T-helper 9 cell (primary cell): ENCODE data around the gene ETFA.

Source experiments
- DNase-seq: peaks from one replicate; pipeline ENCODE4 v3.0.0-alpha.2; 2020

Gene ETFA

DNA sequence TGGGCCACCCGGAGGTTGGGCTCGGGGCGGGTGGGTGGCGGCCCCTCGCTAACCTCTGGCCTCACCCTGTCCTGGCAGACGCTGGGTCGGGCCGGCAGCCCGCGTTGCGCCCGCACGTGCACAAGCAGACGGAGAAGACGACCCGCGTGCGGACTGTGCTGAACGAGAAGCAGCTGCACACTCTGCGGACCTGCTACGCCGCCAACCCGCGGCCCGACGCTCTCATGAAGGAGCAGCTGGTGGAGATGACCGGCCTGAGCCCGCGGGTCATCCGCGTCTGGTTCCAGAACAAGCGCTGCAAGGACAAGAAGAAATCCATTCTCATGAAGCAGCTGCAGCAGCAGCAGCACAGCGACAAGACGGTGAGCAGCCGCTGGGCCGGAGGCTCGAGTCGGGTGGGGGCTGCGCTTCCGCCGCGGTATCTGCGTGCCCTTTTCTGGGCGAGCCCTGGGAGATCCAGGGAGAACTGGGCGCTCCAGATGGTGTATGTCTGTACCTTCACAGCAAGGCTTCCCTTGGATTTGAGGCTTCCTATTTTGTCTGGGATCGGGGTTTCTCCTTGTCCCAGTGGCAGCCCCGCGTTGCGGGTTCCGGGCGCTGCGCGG lies 29.0 kb upstream of the ETFA start:
- no peak for DNase-seq

DNA sequence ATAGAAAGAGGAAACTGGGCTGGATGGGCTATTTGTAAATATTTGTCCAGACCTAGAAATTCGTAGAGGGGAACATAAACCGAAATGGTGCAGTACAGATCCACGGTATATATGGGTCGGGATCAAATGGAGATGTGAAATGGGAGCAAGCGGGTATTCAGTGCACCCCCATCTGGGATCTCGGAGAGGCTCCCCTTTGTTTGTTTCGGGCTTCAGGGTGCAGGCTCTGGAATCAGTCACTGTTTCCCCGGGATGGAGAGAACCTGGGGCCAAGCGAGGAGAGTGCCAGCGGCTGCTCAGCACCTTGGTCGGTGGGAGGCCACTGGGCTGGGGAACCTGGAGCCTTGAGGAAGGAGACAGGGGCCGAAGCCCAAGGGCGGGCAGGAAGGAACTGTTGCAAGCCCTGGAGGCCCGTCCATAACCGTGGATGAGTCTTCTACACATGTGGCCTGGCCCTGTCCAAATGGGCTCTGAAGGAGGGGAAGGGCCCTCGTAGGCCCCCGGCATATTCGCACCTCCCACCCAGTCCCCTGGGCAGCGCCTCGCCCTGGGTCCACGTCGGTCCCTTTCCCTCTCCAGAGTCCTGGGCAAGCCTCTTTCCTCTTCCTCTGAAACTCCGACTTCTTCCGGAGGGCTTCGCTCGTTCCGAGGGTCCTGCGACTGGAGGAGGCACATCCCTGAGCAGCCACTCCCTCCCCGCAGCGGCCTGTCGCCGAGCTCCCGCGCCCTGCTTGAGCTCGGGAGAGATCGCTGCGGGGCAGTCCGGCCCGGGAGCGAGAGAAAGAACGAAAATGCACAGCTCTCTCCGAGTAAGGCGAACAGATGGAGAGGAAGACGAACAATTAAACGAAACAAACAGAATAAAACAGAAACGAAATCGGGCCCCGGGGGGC lies 28.3 kb upstream of the ETFA start:
- no peak for DNase-seq

DNA sequence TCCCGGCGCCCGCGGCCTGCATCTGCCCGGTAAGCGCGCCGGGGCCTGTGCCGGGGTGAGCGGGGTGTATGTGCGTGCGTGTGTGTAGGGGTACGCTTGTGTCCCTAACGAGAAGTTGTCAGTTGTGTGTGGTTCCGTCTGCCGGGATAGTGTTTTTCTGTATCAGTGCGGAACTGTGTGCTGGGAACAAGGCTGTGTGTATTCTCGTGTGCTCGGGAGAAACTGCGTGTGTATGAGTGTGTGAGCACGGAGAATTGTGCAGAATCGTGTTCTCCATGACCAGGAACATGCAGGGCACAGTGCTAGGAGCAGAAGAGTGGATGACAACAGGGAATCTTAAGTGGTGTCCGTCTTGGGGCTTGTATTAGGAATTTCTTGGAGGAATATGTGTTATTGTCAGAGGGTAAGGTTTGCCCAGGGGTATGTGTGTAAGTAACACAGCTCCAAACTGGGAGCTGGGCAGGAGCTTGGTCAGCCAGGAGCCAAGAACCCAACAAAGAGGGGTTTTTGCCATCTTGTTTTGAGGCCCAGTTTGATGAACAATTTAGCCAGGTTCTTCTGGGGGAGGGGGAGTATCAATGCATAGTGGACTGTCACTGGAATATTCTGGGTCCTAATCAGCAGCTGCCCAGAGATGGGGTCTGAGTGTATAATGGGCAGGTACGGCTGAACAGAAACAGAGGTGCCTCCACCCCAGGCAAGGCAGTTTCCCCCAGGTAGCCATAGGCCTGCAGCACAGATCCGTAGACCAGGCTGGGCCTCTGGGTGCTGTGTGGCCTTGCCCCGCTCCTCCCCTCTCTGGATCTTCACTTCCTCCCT lies 27.4 kb upstream of the ETFA start:
- DNase-seq = no peak

DNA sequence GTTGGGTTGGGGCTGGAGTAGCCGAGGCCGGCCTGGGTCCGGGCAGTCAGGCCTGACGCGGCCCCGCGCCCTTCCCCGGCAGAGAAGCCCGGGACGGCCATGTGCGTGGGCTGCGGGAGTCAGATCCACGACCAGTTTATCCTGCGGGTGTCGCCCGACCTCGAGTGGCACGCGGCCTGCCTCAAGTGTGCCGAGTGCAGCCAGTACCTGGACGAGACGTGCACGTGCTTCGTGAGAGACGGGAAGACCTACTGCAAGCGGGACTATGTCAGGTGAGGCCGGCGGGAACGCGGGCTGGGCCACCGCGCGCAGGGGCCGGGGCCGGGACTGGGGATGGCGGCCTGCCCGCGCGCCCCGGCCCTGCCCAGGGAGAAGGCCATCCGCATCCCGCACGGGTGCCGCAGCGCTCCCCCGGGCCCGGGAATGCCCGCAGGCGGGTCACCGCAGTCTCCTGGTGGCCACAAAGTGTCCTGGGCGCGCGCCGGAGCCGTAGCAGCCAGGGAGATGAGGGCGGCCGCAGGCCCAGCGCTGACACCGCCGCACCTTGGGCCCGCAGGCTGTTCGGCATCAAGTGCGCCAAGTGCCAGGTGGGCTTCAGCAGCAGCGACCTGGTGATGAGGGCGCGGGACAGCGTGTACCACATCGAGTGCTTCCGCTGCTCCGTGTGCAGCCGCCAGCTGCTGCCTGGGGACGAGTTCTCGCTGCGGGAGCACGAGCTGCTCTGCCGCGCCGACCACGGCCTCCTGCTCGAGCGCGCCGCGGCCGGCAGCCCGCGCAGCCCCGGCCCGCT lies 26.6 kb upstream of the ETFA start:
- no peak for DNase-seq

DNA sequence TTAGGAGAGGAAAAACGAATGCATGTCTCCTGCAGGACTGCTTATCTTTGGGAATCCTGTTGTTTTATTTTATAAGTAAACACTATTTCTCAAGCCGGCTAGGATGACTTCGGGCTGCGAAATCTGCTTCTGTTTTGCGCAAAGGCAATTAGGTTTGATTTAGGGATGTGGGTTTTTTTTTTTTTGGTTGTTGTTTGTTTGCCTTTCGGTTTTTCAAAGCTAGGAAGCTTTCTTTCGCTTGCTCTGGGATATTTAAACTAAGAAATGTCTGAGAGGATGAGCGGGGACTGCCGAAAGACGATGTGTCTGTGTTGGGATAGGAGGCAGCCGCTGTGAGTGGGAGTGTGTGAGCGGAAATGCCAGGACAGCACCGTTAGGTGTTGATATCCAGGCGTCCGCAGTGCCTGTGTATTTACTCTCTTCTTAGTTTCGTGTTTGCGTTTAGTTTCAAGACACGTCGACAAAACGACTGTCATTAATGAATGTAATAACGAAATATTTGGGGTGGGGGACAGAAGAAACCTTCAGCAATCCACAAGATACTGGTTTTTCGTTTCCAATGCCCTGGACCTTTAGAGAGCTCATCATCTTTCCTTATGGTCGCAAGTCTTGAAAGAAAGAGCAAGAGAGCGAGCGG lies 25.9 kb upstream of the ETFA start:
- DNase-seq = no peak

DNA sequence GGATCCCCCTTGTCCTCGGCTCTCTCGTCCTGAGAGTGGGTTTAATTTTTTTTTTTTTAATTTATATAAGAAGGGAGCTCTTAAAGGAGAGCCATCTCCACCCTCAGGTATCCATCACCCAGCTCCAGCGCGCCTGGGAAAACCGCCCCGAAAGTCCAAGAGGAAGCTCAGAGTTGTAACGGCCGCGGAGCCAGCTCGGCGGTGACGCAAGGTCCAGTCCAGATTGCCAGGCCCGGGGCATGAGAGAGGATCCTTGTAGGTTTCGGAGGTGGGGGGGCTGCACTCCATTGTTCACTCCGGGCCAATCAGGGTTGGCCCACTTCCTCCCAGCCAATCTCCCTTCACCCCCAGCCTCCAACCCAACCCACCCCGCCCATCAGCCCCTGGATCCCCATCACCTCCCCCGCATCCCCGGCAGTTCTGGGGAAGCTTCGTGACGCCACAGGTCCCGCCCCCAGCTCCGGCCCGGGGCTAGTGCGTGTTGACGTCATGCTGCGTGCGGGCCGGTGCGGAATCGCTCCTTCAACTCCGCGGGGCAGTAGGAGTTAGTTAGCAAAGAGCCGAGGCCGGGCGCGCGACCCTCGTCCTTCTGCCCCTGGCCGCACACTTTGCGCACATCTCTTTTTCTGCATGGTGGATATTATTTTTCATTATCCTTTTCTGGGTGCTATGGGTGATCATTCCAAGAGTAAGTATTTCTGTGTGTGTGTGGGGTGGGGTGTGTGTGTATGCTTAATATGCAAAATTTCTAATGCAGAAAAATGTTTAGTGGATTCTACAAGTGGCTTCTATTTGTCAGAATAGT lies 25.2 kb upstream of the ETFA start, which contains the start of gene ISL2:
TSS of gene ISL2 (plus strand) at position 520 of the 805 bp plus-strand sequence. CDS start at position 631, 111 bp downstream.
- DNase-seq = no peak

DNA sequence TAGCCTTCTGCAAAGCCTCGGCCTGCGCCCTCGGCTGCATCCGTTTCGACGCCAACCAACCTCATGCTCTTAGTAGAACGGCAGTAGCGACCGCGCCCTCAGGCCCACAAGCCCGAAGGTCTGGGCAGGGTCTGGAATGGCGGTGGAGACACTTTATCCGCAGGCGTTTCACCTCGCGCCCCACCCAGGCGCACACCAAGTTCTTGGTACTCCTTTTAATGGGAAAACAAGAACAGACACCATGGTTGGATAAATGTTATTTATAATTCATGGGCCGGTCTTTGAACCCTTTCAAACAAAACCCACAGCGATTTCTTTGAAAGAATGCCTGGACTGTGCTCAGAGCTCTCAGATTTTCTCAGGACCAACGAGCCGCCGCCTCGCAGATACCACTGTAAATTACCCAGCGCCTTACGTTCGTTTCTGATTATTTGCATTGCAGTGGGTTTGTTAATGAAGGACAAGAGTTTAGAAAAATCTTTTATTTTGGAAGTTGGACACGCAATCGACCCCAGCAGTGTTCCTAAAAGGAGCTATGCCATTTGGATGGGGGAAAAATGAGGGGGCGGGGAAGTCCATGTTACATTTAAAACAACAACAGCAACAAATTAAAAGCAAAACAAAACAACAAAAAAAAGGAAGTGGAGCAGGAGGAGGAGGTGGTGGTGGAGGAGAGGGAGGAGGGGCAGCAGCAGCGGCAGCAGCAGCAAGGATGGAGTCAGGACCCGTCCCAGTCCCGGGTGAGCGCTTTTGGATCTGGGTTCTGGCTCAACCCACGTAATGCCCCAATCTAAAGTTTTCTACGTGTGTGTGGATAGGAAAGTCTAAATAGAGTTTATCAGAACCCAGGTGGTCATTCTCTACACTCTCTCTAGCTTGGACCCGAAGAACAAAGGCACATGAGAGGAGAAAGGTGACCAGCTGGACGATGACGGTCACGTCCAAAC lies 24.3 kb upstream of the ETFA start:
- no peak for DNase-seq

DNA sequence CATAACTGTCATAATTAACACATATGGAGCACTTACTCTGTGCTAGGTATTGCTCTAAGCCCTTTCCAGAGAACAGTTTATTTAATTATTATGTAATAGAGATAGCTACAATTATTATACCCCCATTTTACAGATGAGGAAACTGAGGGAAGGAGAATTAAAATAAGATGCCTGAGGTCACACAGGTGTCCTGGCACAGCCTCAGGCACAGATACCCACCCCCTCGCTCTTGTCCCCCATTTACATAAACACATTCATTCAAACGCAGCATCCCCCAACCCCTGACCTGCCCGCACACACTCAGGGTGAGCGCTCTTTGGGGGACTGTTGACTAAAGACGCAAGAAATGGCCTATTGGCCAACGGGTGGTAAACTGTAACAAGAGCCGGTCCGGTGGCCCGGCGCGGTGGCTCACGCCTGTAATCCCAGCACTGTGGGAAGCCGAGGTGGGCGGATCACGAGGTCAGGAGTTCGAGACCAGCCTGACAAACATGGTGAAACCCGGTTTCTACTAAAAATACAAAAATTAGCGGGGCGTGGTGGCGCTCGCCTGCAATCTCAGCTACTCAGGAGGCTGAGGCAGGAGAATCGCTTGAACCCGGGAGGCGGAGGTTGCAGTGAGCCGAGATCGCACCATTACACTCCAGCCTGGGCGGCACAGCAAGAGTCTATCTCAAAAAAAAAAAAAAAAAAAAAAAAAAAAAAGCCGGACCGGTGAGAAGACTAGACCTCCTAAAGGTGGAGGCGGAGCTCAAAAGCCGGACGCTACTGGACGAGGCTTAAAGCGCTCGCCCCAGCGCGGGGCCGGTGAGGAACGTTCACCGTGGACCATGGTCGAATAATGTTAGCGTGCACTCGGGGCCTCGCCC lies 23.4 kb upstream of the ETFA start:
- DNase-seq = no peak

DNA sequence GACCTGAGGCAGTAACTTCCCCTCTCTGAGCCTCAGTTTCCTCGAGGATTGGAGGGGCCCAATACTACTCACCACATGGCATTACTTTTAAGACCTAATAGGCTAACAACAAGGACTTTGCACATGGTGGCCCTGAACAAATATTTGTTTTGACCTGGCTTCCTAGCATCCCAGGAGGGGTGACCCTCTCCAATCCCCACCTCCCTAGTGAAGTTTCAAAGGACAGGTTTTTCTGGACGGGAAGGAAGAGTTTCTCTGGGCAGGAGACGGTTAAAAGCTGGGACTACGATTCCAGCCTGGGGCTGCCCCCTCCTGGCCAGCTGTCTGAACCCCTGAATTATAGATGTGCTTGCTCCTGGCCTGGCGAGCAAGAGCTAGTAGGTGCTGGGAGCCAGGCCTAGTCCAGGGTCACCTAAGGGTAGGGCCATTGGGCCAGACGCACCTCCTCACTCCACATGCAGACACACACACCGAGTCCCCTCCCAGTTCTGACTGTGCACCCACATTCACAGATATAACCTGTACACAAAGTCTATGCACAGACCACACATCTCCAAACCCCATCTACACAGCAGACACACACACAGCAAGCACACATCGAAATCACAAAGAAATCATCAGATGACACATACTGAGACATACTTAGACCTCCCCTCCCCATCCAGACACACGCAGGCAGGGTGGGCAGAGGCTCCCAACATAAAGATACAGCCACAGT lies 22.6 kb upstream of the ETFA start:
- no peak for DNase-seq

DNA sequence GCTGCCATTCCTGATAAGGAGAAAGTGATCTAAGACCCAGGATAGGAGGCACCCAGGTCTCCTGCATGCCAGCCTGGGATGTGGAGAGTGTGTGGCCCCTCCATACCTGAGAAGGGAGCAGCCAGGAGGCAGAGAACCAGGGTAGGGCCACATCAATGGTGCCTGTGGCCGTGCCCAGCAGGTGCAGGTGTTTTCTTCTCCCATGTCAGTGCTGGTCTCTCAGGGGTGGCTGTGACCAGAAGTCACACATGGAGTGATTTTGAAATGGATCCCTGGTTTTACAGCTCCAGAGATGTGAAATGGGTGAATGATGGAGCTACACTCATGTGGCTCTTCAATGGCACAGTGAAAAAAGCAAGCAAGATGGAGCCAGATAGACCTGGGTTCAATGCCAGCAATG lies 22.0 kb upstream of the ETFA start:
- DNase-seq = no peak

DNA sequence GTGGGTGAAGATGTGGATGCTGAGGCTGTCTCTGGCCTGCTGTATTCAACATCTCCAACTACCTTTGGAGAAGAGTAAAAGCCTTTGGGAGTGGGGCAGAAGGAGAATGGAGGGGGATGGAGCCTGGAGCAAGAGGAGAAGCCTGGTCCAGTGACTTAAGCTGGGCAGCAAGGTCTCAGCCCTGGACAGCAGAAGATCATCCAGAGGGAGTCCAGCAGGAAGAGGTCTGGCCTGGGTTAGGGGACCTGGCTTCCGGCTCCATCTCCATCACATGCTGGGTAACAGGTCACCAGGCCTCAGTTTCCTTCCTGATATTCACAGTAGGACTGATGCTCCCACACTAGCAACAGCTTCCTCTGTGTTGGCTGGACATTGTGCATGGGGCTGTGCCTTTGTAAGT lies 21.5 kb upstream of the ETFA start:
- no peak for DNase-seq

DNA sequence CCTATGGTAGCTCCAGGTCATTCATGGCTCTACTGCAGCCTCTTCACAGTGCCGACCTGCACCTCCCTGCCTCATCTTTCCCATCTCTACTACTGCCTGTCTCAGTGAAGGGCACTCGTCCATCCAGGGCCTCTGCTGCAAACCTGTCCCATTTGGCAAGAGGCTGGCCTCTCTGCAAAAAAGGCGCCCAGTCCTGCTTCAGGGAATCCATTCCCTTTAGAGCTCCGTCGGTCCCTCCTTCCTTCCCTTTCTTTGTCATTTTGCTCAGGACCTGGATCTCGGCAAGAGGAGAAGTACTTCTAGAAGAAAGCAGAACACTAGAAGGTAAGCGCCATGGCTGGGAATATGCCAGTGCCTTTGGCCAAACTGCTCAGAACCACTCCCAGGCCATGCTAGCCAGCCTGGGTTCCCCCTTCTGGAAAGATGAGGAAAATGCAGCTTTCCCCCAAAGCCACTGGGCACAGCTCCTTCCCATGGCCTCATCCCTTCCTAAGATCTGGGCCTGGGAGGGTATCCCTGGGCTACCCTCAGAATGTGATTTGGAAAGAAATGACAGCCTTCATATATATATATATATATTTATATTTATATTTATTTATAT lies 18.9 kb upstream of the ETFA start:
- DNase-seq = no peak

DNA sequence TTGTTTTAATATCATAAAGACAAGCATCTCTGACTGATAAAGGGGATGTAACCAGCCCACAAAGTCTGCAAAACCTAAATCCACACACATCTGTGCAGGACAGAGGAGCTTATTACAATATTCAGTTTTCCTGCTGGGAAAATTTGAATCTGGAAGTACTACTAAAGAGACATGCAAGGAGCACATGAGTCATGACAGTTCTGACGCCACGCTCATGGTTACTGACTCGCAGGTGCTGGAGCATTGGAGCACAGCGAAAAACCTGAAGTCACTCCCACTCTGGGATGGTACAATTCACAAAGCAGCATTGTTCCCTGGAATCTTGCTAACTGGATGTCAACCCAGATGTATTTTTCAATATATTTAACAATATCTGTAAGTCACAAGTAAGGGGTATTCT lies 17.7 kb upstream of the ETFA start:
- no peak for DNase-seq

DNA sequence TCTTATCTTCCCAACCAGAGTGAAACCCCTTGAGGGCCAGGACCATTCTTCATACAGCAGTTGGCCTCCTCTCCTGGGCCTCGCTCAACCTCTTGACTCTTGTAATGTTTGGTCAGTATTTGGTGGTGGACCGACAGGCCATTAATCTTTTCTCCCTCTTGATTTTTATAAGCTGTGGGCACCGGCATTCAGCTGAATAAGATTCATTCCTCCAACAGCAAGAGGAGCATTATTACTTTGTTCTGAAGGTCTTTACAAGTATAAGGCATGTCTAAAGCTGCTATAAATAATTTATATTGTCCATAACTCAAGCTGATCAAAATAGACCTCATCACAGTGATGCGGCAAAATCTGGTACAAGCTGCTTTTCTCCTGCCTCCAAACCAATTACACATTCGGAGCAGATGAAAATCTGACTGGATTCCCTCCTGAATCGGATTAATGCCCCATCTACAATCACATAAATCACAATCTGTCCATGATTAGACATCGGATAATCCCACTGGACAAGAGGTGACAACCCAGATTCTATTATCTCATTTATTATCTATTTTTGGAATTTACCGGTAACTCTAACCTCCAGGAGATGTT lies 16.9 kb upstream of the ETFA start:
- DNase-seq = no peak

DNA sequence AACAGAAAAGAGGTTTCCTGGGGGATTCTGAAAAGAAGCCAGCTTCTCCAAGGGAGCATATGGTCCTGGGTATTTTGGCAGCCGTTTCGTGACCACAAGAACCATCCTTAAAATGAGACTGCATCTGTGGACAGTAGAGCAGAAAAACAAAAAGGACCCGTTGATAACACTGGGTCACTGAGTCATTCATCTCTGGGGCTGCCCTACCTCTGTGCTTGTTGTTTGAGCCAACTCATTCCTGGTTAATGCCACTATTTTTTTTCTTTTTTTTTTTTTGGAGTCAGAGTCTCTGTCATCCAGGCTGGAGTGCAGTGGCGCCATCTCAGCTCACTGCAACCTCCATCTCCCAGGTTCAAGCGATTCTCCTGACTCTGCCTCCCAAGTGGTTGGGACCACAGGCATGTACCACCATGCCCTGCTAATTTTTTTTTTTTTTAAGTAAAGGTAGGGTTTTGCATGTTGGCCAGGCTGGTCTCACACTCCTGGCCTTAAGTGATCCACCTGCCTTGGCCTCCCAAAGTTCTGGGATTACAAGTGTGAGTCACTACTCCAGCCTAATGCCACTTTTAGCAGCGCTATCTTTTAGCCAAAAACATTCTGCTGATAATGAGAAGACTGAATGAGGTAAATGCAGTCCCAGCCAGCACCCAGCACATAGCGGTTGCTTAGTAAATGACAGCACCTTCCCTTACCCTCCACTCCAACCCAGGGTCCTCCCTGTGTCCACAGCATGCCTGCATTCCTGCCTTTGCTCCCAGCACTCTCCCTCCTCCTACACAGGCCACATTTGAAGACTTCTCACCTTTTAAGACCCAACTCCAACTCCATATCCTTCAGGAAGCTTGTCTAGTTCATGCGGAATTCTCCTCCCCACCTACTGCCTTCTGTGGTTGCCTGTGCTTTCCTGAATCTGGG lies 16.2 kb upstream of the ETFA start:
- DNase-seq = no peak

DNA sequence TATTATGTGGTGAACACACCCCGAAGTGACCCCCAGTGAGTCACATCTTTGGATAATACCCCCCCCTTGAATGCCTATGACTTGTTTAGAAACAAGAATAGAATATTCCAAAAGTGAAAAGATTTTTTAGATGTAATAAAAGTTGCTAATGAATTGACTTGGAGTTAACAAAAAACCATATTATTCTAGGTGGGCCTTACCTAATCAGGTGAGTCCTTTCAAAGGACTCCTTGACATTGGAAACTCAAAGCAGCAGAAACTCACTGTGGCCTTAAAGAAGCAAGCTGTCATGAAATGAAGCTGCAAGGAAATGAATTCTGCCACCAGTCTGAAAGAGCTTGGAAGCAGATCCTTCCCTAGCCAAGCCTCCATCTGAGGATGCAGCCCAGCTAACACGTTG lies 14.4 kb upstream of the ETFA start:
- no peak for DNase-seq
